Effector CD8-positive, alpha-beta T cell (primary cell): Measurements from ENCODE around the gene FAM83C.
A peak's percentile ranks its signal among the peaks of the same experiment; 100 is the strongest.
"Not testable (repeated sequence)": the region's sequence is repeated elsewhere in the genome, so short reads cannot be mapped to it uniquely, and the experiment has no call there.

Source experiments
- DNase-seq: peaks from one replicate; lab custom pipeline; 2025; lab: John Stamatoyannopoulos, UW

FAM83C gene

DNA sequence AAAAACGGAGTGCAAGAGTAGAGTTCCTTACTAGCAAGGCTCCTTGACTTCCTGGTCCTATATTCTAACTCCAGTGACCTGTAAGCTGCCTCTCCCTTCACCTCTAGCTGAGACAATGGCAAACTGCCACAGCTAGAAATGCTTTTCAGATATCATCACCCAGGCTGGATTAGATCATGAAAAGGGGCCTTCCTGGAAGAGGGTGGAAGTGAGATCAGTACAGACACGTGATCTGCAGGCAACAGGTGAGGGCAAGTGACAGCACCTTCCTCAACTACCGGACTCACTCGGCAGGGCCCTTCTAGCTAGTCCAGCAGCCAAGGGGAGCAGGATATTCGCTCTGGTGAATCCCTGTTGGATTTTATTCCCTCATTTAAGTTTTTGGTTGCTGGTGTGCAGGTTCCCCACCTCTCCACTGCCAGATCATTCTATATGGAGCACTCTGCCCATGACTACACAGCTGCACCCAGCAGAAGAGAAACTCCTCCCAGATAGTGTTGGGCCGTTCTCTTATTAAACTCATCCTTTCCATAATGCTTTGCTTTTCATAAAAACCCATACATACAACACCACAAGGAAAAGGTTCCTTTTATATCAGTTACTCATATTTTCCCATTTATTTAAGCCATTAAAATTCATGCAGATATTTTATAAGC is 26.4 kb upstream of the FAM83C start:
- no peak for DNase-seq

DNA sequence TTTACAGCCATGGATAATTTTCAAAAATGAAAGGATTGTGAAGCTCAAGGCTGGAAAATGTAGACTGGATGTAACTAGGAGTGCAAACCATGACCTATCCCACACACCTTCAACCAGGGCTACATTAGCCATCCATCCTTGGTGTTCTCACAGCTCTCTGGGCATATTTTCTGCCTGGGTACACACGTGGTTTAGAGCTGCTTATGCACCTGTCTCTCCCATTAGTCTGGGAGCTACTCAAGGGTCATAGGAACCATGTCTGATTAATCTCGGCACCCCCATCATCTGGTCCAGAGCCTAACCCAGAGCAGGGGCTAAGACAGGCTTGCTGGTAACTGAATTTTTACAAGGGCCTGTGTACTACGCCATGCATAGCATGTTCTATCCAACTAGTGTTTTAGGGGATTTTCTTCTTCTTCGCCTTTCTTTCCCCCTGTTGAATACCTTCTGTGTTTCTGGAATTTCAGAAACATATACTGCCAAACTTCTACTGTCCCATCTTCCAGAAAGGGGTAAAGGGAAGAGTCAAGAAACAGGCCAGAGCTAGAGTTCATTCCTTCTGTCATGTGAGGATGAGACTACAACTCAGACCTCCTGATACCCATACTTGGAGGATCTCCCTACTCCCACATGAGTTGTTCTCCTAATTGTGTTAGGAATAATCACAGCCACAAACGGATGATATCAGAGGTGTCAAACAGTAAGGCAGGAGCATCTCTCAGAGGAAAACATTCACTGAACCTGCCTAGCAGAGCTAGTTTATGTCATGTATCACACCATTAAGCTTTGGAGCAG is 25.4 kb upstream of the FAM83C start:
- DNase-seq = no peak

DNA sequence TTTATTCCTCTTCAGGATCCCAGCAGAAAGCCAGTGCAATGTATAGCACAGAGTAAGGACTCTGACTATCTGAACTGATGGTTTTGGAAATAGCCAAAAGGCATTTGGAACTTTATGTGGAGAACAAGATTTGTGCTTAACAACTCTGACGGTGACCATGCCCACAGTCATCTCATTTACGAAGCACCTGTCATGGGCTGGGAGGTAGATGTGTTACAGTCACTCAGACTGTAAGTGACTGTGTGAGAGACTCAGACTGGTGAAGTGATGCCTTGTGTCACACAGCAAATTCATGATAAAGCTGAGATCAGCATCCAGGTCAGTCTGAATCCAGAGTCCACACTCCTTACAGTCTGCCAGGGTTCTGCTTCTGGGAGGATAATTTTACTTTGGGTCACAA is 23.9 kb upstream of the FAM83C start:
- no peak for DNase-seq

DNA sequence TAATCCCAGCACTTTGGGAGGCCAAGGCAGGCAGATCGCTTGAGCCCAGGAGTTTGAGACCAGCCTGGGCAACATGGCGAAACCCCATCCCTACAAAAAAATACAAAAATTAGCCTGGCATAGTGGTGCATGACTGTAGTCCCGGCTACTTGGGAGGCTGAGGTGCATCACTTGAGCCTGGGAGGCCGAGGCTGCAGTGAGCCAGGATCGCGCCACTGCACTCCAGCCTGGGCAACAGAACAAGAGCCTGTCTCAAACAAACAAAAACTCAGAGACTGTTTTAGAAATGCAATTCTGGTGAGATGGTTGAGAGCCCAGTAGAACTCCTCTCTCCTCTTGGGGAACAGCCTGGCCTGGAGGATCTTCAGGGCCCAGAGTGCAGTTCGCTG is 23.4 kb upstream of the FAM83C start:
- not testable (repeated sequence) for DNase-seq

DNA sequence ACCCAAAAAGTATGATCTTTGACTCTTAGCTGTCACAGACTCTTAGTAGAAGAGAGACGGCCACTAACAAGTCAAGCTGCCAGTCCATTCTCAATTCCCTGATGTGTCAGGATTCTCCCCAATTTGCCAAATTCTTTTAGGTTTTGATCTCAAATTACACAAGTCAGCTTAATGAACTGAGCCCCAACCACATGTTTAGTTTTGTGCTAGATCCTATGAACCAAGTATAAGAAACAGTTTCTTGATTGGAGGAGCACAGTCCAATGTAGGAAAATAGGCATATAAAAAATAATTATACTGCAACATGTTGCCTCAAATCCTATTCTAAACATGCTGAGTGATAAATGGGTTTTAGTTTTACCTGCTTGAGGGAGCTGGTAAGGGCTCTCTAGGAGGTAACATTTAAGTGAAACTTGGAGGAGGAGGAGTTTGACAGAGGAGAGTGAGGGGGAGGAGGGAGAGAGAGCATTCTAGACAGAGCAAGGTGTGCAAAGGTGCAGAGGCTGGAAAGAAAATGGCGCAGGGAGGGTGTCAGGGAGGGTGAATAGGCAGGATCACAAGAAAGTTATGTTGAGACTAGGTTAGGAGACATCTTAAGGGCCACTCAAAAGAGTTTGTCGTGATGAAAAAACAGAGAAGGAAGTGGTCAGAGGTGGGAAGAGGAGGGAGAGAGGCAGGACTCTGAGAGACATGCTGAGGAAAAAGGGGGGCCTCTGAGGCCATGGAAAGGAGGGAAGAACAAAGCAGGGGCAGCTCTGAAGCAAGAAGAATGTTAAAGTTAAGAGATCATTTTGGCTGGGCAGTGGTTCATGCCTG is 22.8 kb upstream of the FAM83C start:
- DNase-seq = no peak

DNA sequence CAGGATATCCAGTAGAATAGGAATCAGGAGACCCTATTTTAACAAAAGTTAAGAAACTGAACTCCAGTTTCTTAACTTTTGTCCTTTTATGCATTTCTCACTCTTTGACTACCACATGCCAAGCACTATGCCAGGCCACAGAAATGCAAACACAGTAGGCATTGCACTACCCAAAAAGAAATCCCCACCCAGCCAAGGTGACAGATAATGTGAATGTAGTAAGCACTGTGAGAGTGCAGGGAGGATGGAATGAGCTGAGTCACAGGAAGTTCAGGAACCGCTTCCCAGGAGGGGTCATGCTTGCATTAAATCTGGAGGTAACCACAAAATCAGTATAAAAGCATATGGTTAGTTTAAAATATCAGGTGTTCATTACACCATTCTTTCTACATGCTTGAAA is 20.1 kb upstream of the FAM83C start:
- no peak for DNase-seq

DNA sequence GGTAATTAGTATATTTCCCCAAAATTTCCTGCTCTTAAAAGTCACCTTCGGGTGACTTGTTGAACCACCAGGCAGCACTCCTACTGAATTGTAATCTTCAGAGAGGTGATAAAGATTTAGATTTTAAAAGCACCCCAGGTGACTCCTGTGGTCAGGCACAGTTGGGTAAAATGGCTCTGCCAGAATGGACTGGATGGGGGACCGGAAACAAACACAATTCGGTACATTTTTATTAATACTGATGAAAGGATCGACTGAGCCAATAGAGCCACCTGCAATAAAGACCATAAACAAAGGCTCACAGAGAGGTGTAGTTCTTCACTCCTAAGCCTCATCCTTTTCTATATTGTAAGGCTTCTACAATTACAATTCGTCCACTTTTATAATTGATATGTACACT is 19.6 kb upstream of the FAM83C start:
- no peak for DNase-seq

DNA sequence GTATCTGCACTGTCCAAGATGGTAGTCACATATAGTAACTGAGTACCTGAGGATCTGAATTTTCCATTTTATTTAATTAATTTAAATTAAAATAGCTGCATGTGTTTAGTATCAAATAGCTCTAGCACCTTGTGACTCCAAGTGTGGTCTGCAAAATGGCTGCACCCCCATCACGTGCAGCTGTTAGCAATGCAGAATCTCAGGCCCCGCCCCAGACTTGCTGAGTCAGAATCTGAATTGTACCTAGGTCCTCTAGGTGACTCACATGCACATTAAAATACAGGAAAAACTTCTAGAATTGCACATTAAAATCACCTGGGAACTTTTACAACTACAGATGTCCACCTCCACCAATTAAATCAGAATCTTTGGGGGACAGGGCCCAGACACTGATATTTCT is 19.2 kb upstream of the FAM83C start:
- DNase-seq = no peak

DNA sequence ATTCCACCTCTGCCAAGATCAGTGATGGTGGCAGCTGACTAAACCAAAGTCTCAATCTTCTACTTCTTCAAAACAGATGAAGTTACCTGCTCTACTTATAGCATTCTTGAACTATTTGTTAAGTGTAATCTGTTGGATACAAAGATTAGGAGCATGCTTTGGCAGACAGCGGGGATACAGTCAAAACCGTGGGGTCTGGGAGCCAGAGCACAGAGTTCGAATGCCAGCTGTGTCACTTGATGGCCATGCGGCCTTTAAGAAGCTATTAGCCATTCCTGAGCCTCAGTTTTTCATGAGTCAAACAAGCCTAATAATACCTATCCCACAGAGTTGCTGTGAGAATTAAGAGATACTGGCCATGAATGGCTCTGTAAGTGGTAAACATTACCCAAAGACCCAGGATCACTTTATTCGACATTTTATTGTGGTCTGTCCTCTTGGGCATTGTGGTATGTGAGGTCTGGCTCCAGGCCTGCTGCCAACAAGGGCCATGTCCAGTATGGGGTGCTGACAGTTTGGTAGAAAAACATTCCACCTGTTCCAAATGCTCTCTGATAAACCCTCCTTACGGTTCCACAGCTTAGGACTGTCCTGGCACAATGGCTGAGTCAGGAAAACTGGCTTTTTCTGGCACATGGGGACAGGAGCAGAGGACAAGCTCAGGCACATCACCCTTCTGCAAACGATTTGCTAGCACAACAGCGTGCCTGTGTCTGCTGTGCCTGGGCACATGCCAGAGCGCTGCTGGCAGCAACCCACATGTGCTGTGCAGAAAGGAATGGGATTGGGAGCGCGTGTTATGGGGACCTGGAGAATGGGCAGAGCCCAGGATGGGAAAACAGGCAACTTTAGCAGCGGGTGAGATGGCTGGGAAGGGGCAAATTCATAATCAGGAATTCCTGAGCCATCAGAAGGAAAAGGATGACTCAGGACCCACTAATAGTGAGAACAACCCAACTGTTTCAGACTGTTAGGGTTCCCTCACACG is 15.7 kb upstream of the FAM83C start:
- DNase-seq = no peak

DNA sequence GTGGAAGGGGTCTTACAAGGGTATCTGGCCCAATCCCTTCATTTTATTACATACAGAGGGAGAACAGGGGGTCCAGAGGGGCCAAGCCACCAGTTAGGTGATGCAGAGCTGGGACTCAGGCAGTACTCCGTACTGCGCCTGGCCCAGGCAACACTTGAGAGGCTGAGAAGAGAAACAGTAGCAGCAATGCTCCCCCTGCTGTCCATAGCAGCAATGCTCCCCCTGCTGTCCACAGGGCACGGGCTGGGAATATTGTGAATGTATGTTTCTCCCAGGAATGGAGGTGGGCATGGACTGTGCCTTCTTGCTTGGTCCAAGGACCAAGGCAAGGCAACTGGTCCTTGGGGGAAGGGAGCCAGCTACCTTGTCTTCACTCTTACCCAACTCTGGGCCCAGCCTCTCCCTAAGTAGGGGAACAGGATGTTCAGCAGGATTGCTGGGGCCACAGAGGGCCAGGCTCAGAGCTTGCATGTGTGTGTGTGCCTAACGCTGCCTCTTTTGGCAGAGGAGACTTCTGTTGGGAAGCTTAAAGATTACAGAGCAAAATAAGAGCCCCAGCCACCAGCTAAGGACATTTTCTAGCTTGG is 14.8 kb upstream of the FAM83C start:
- DNase-seq = no peak

DNA sequence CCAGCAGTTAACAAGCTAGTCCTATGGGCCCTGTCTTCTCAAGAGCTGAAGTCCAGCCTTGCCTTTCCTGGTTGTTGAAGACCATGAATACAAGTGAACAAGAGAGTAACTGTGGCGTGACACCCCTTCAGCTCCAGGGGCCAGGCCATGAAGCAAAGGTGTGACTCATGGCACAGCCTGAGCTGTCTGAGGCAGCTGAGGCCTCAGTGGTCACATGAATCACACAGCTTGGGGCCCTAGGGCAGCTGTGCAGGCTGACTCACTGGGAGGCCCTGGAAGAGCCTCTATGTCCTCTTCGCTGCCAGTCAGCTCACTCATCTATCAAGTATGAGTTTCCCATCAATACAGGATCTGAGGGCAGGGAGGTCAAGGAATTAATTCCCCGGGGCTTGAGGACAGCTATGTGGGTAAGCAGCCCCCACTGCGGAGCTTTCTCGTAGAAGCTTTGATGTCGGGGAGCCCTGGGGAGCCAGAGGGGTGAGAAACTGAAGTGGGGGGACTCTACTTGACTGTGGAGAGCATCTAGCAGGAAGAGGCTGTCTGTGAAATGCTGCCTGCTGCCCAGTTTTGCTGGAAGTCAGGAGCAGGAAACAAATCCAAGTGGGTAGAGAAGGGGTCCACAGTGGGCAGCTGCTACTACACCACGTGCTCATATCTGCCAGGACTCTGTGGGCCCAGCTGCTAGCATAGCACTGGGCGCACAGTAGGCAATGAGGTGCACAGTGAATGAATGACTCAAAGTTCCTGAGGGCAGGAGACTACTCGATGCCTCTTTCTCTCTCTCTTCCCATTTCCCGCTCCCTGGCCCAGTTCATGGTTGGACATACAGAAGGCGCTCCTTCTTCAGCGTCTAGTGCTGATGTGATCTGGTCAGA is 13.7 kb upstream of the FAM83C start:
- no peak for DNase-seq

DNA sequence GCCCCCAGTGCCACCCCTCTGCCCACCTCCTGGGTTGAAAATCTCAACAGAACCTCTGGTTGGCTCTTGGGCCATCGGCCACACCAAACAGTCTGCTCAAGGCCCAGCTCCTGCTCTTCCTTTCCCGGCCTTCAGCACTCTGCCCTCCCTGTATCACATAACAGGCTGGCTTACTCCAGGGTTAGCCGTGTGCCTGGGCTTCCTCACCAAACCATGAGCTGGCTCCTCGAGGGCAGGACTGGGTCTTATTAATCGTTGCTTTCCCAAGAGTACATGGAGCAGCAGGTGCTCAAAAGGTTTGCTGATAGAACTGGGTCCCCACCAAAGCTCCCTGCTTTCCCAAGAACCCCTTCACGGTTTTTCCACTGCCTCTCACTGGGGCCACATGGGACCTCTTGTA is 12.7 kb upstream of the FAM83C start:
- no peak for DNase-seq

DNA sequence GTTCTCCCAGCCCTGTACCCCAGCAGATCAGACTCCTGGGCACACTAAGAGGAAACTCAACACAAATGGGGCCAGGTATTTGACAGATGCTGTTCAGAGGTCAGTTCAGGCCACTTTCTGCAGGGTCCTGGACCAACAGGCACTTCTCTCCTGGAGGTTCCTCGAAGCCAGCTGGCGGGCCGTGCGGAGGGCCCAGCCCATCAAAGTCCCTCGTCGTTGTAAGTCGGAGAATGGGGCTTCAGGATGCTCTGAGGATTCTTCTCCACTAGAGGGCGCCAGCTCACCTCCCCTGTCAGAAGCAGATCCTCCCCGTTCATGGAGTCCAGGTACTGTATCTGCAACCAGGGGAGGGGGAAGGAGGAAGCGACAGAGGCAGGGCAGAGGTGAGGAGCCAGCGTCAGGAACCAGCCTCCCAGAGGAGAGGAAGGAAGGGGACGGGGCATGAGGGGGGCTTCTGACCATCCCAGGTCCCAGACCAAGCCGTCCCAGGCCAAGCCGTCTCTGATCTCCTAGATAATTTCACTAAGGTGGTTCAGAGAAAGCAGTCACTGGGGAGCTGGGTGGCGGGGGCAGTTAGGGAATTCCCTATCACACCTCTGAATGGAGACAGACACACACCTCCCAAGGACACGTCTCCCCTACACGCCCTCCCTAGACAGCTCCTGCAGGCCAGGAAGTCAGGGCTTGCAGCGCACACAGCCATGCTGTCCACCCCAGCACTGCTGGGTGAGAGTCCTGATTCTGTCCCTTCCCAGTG is 11.7 kb upstream of the FAM83C start:
- peak; percentile 64 for DNase-seq

DNA sequence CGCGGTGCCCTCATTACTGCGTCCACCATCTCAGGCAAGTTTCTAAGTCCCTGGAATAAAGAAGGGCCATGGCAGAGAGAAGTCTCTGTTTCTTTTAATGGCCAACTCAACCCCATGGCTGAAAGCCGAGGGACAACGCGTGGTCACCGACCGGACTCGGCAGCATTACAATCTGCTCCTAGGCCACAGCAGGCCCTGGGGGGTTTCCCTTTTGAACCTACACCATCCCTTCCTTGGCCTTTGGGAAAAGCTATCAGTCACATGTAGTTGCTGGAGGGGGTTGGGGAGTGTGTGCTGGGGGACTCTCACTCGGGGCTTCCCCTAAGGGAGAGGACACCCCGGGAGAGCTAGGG is 11.1 kb upstream of the FAM83C start:
- DNase-seq = no peak

DNA sequence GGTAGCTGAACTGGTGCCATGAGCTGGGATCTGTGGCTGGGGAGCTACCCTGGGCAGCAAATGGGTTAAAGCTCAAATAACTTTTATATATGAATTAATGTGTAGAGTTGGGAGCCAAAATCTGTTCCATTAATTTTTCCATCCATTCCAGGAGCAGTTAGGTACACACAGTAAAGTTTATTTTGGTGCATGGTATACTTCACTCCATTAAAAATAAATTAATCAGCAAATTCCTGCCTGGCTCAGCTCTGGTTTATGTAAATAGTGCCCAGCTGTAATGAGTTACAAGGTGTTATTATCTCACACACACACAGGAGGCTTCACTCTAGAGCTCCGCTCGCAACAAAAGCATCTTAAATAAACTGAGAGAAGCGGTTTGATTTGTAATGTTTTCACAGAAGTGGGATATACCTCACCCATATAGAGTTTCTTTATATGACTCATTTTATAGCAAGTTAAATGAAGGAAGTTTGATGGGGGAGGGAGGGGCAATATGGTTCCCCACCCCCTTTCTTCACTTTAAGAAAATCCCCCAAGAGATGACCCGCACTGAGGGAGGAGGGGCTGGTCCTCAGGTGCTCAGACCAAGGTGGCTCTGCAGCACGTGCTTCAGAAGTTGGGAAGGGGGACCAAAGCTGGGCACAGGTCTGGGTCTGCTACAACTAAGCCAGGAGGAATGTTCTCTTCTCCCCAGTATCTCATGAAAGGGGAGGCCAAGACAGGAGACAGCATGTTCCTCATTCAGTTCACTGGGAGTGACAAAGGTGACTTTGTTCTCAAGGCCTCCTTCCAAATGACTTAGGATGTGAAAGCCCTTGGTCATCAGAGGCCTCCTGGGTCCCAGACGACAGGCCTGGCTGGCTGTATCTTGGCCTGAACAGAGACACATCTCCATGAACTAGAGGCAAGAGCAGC is 10.5 kb upstream of the FAM83C start:
- DNase-seq = no peak

DNA sequence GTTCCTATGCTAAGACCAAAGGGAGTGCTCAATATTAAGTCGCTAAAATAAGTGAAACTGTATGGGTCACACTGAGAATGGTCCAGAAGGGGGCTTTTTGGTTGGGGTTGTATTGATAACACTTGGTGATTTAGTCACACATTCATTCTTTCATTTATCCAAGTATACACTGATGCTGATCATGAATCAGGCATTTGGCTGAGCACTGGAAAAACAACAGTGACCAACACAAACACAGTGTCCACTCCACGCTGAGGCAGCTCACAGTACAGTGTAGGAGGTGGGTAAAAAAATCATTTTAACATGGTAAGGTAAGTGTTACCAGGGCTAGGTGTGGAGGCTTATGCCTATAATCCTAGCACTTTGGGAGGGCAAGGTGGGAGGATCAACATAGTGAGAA is 9.2 kb upstream of the FAM83C start:
- DNase-seq = no peak

DNA sequence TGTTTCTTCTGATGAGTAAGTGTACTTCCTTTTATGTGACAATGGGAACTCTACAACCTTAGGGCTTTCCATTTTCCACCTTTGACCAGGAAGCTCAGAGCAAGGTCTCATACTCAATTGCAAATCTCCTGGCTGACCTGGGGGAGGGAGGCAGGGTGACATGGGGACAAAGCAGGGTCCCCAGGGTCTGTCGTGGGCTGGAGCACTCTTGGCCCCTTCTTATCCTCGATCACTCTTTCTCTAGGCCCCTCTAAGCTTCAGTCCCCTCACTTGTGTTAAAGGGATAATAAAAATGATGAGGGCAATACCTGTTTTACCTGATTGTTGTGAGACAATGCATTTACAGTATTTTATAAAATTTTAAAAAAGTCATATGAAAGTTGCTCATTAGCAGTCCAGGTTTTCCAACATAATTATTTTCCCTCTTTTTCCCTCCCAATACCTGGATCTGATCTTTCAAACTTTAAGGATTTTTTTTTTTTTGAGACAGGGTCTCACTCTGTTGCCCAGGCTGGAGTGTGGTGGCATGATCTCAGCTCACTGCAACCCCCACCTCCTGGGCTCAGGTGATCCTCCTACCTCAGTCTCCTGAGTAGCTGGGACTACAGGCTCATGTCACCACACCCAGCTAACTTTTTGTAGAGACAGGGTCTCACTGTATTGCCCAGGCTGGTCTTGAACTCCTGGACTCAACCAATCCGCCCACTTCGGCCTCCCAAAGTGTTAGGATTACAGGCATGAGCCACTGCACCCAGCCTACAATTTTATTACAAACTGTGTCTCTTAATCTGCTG is 8.4 kb upstream of the FAM83C start:
- DNase-seq = no peak

DNA sequence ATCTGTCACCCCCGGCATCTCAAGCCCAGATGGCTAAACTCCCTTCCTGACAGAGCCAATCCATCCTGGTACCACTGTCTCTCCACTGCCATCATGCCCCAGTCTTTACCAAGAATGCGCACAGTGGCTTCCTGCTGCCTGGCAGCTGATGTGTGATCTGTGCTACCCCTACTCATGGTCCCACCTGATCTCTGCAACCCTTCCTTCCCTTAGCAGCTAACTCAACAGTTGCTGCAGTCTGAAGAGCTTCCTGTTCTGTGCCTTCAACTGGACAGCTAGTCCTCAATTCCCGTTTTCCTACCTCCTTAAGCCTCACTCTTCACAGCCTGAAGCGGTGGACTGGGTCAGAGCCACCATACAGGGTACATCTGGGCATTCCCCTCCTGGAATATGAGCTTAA is 7.6 kb upstream of the FAM83C start:
- no peak for DNase-seq
